HFFc6 (cell line): ENCODE measurements around the gene RGS7. TPM values are rescaled to one million over a fixed set of nuclear protein-coding genes. Genes with fewer than 3 reads are reported as not detected.

Experiments
- DNase-seq: peaks from one replicate; pipeline ENCODE4 v3.0.0-alpha.2; 2018
- H3K27ac Mint-ChIP-seq: 2 replicates; pipeline ENCODE4 v1.8.0; 2020; ENCODE audit warnings: mild to moderate bottlenecking, mixed read lengths
- H3K27me3 Mint-ChIP-seq: 2 replicates; pipeline ENCODE4 v1.8.0; 2021; ENCODE audit warnings: mild to moderate bottlenecking, moderate library complexity, mixed read lengths; ENCODE audit not compliant: insufficient read depth
- H3K36me3 Mint-ChIP-seq: 2 replicates; pipeline ENCODE4 v1.8.0; 2021; ENCODE audit warnings: low read depth, mixed read lengths
- H3K4me1 Mint-ChIP-seq: 2 replicates; pipeline ENCODE4 v1.8.0; 2020; ENCODE audit warnings: low read depth, mixed read lengths
- H3K4me3 Mint-ChIP-seq: 2 replicates; pipeline ENCODE4 v1.8.0; 2020; ENCODE audit warnings: mild to moderate bottlenecking, moderate library complexity, mixed read lengths
- H3K9me3 Mint-ChIP-seq: 2 replicates; pipeline ENCODE4 v1.8.0; 2020; ENCODE audit warnings: mild to moderate bottlenecking, mixed read lengths
- CTCF ChIP-seq: fragments of 200-600 bp; sonication (generic); IDR thresholded peaks from 2 replicates; pipeline ENCODE4 v1.5.0; 2021; ENCODE audit warnings: antibody characterized with exemption, mild to moderate bottlenecking
- total RNA-seq, 6 experiments: library from RNA; stranded (reverse); fragmentation: NEBNext Ultra II Directional; extraction: Animal tissue kit (Norgen Biotek cat#: 25700); gene quantifications; 2 replicates in 1 of 6; 3 replicates in 5 of 6; pipeline ENCODE4 v1.2.3, GENCODE V29; 2021

Gene RGS7
- total RNA-seq, 6 experiments from 2014 or later, result 1.5 to 2.4 (median 2.1) TPM

- no peak for TF ChIP-seq CTCF
- no peak overlapping the region for H3K27ac Mint-ChIP-seq
- H3K4me1 Mint-ChIP-seq, result no peaks in the 10 kb centered on the region
- peaks cover 17% of the 10 kb centered on the region for H3K36me3 Mint-ChIP-seq
- H3K9me3 Mint-ChIP-seq, result peaks cover 17% of the 10 kb centered on the region
- peaks cover 4% of the 10 kb centered on the region; the same call in 1 of the 2 replicates for H3K27me3 Mint-ChIP-seq
- DNase-seq, result no peak
- no peak overlapping the region for H3K4me3 Mint-ChIP-seq
Observed at GRCh38 chr1:240941701-240942370, 415.2 kb downstream of the RGS7 start.

GRCh38 chr1:240936911-240937668 lies 419.9 kb downstream of the RGS7 start:
- peaks cover 5% of the 10 kb centered on the region for H3K27me3 Mint-ChIP-seq
- TF ChIP-seq CTCF, result no peak
- no peaks in the 10 kb centered on the region for H3K4me1 Mint-ChIP-seq
- H3K4me3 Mint-ChIP-seq, result no peak overlapping the region
- peaks cover 28% of the 10 kb centered on the region for H3K36me3 Mint-ChIP-seq
- peaks cover 29% of the 10 kb centered on the region for H3K9me3 Mint-ChIP-seq
- no peak overlapping the region for H3K27ac Mint-ChIP-seq
- DNase-seq, result no peak

GRCh38 chr1:240935920-240936319 lies 421.1 kb downstream of the RGS7 start:
- Mint-ChIP-seq H3K4me1 (no peaks in the 10 kb centered on the region), H3K36me3 (peaks cover 28% of the 10 kb centered on the region), H3K27ac (no peak overlapping the region), H3K27me3 (peaks cover 5% of the 10 kb centered on the region), H3K4me3 (no peak overlapping the region), H3K9me3 (peaks cover 29% of the 10 kb centered on the region)
- no peak for TF ChIP-seq CTCF
- no peak for DNase-seq

- H3K27ac Mint-ChIP-seq, result no peak overlapping the region
- H3K27me3 Mint-ChIP-seq, result peaks cover 1% of the 10 kb centered on the region
- no peak overlapping the region for H3K4me3 Mint-ChIP-seq
- H3K36me3 Mint-ChIP-seq, result peaks cover 3% of the 10 kb centered on the region; the same call in 1 of the 2 replicates
- TF ChIP-seq CTCF, result no peak
- peaks cover 3% of the 10 kb centered on the region for H3K9me3 Mint-ChIP-seq
- no peaks in the 10 kb centered on the region for H3K4me1 Mint-ChIP-seq
- DNase-seq, result no peak
Observed at GRCh38 chr1:240931031-240931430, 426.0 kb downstream of the RGS7 start.

- no peak for DNase-seq
- H3K9me3 Mint-ChIP-seq, result no peaks in the 10 kb centered on the region
- no peak for TF ChIP-seq CTCF
- no peaks in the 10 kb centered on the region; the same call in 1 of the 2 replicates for H3K27me3 Mint-ChIP-seq
- no peak overlapping the region for H3K27ac Mint-ChIP-seq
- no peak overlapping the region for H3K4me3 Mint-ChIP-seq
- H3K4me1 Mint-ChIP-seq, result no peaks in the 10 kb centered on the region
- no peaks in the 10 kb centered on the region for H3K36me3 Mint-ChIP-seq
Observed at GRCh38 chr1:240928265-240928664, 428.7 kb downstream of the RGS7 start.
